HG03520 (cell line): Measurements from ENCODE around the gene LBHD2.
A peak's percentile ranks its signal among the peaks of the same experiment; 100 is the strongest.

Source experiments
- ATAC-seq: cut with Tn5 transposase; IDR thresholded peaks from one replicate; pipeline ENCODE4 v1.9.1; 2021; ENCODE audit warnings: mild to moderate bottlenecking, moderate library complexity; ENCODE audit not compliant: unreplicated experiment

The LBHD2 gene

GRCh38 chr14:103067231-103067954, 16.6 kb upstream of the LBHD2 start:
- ATAC-seq, result no peak

GRCh38 chr14:103068351-103069073, 15.5 kb upstream of the LBHD2 start:
- ATAC-seq, result no peak

GRCh38 chr14:103070263-103070885, 13.6 kb upstream of the LBHD2 start:
- ATAC-seq, result no peak

GRCh38 chr14:103070971-103071542, 13.0 kb upstream of the LBHD2 start:
- no peak for ATAC-seq

- ATAC-seq, result no peak
Measured at GRCh38 chr14:103071544-103072251, 12.3 kb upstream of the LBHD2 start.

- ATAC-seq, result no peak
Measured at GRCh38 chr14:103072595-103073366, 11.2 kb upstream of the LBHD2 start.

- ATAC-seq, result no peak
Measured at GRCh38 chr14:103073367-103073875, 10.6 kb upstream of the LBHD2 start.

GRCh38 chr14:103073876-103074728, 9.9 kb upstream of the LBHD2 start:
- ATAC-seq, result no peak

- no peak for ATAC-seq
Measured at GRCh38 chr14:103074729-103075367, 9.2 kb upstream of the LBHD2 start.

- peak; percentile 52 for ATAC-seq
Measured at GRCh38 chr14:103078420-103078749, 5.6 kb upstream of the LBHD2 start.

GRCh38 chr14:103078860-103079587, 5.0 kb upstream of the LBHD2 start:
- ATAC-seq, result no peak

GRCh38 chr14:103081951-103082350, 2.1 kb upstream of the LBHD2 start:
- no peak for ATAC-seq

- no peak for ATAC-seq
Measured at GRCh38 chr14:103085106-103086091, 1.4 kb downstream of the LBHD2 start.

- no peak for ATAC-seq
Measured at GRCh38 chr14:103086771-103087342, 2.8 kb downstream of the LBHD2 start.

- ATAC-seq, result no peak
Measured at GRCh38 chr14:103087343-103087835, 3.4 kb downstream of the LBHD2 start.

GRCh38 chr14:103088921-103089320, 4.9 kb downstream of the LBHD2 start:
- no peak for ATAC-seq
